ENCODE measurements around the gene COPE.

DNA sequence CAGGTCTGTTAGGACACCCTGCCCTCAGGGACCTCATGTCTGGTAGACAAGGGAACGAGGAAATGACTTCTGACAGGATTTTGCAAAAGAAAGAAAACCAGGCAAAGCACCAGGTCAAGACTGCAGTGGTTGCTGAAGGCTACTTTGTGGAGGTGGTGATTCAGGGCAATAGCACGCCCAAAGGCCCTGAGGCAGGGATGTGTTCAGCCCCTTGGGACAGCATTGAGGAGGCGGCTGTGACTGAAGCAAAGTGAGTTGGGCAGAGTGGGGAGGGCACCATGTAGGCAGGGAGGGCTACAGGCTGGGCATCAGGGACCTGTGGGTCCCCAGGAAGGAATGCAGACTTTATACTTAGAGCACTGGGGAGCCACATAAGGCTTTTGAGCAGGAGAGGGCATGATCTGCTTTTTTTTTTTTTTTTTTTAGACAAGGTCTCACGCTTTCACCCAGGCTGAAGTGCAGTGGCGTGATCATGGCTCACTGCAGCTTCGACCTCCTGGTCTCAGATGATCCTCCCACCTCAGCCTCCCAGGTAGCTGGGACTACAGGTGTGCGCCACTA is 32.6 kb upstream of the COPE start:
- TF ChIP-seq, protein P1, sequence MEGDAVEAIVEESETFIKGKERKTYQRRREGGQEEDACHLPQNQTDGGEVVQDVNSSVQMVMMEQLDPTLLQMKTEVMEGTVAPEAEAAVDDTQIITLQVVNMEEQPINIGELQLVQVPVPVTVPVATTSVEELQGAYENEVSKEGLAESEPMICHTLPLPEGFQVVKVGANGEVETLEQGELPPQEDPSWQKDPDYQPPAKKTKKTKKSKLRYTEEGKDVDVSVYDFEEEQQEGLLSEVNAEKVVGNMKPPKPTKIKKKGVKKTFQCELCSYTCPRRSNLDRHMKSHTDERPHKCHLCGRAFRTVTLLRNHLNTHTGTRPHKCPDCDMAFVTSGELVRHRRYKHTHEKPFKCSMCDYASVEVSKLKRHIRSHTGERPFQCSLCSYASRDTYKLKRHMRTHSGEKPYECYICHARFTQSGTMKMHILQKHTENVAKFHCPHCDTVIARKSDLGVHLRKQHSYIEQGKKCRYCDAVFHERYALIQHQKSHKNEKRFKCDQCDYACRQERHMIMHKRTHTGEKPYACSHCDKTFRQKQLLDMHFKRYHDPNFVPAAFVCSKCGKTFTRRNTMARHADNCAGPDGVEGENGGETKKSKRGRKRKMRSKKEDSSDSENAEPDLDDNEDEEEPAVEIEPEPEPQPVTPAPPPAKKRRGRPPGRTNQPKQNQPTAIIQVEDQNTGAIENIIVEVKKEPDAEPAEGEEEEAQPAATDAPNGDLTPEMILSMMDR (IDR thresholded peaks at IDR 0.05), result no peak
- TF ChIP-seq POLR2A (IDR thresholded peaks at IDR 0.05) (no peak), POLR2AphosphoS5 (IDR thresholded peaks at IDR 0.05) (no peak)

Data from transverse colon (tissue), 4 donors.